GM23338 (cell line): Measurements from ENCODE around the gene ZNF222. TPM values are rescaled to one million over a fixed set of nuclear protein-coding genes. Genes with fewer than 3 reads are reported as not detected.
A peak's percentile ranks its signal among the peaks of the same experiment; 100 is the strongest.

Source experiments
- ATAC-seq: fragments of 200-7000 bp; cut with Tn5 transposase; 3 replicates; pipeline ENCODE4 v1.9.1; 2020
- DNase-seq: peaks from one replicate; pipeline ENCODE4 v3.0.0-alpha.2; 2015; ENCODE audit warnings: low spot score
- H2AFZ ChIP-seq: fragments of 200-600 bp; sonication (generic); 2 replicates; pipeline ENCODE4 v1.8.0; 2016; ENCODE audit warnings: antibody characterized with exemption, mild to moderate bottlenecking, moderate library complexity
- H3F3A ChIP-seq: fragments of 200-600 bp; sonication (generic); replicated peaks from 2 replicates; pipeline ENCODE4 v1.8.0; 2017; ENCODE audit warnings: antibody characterized with exemption, mixed run types, low read depth
- H3K27ac ChIP-seq: fragments of 200-600 bp; sonication (generic); 2 replicates; pipeline ENCODE4 v1.6.1; 2016; ENCODE audit warnings: low read depth
- H3K27me3 ChIP-seq: fragments of 200-600 bp; sonication (generic); 2 replicates; pipeline ENCODE4 v1.8.0; 2016; ENCODE audit warnings: mild to moderate bottlenecking, mixed run types, moderate library complexity; ENCODE audit not compliant: insufficient read depth
- H3K36me3 ChIP-seq: fragments of 200-600 bp; sonication (generic); 2 replicates; pipeline ENCODE4 v1.8.0; 2016; ENCODE audit warnings: mild to moderate bottlenecking; ENCODE audit not compliant: insufficient read depth
- H3K4me1 ChIP-seq: fragments of 200-600 bp; sonication (generic); 2 replicates; pipeline ENCODE4 v1.8.0; 2016; ENCODE audit warnings: mild to moderate bottlenecking, moderate library complexity; ENCODE audit not compliant: insufficient read depth
- H3K4me2 ChIP-seq: fragments of 200-600 bp; sonication (generic); 2 replicates; pipeline ENCODE4 v1.7.1; 2017; ENCODE audit warnings: mixed run types
- H3K4me3 ChIP-seq: fragments of 200-600 bp; sonication (generic); 2 replicates; pipeline ENCODE4 v1.6.1; 2016; ENCODE audit warnings: mixed run types
- H3K79me2 ChIP-seq: fragments of 200-600 bp; sonication (generic); replicated peaks from 2 replicates; pipeline ENCODE4 v1.8.0; 2017; ENCODE audit warnings: mild to moderate bottlenecking; ENCODE audit not compliant: insufficient read depth
- H3K9me2 ChIP-seq: fragments of 200-600 bp; sonication (generic); 2 replicates; pipeline ENCODE4 v1.8.0; 2017; ENCODE audit not compliant: insufficient read depth
- H4K20me1 ChIP-seq: fragments of 200-600 bp; sonication (generic); replicated peaks from 2 replicates; pipeline ENCODE4 v1.8.0; 2017; ENCODE audit warnings: mild to moderate bottlenecking; ENCODE audit not compliant: insufficient read depth
- H3K27ac Mint-ChIP-seq: 2 replicates; pipeline ENCODE4 v1.8.0; 2020; ENCODE audit warnings: inconsistent platforms, mild to moderate bottlenecking, moderate library complexity, mixed read lengths
- H3K27me3 Mint-ChIP-seq: 3 replicates; pipeline ENCODE4 v1.8.0; 2022; ENCODE audit warnings: low read depth, mild to moderate bottlenecking, moderate library complexity, mixed read lengths, inconsistent platforms; ENCODE audit not compliant: insufficient read depth, poor library complexity
- H3K36me3 Mint-ChIP-seq: 3 replicates; pipeline ENCODE4 v1.8.0; 2021; ENCODE audit warnings: low read depth, mild to moderate bottlenecking, inconsistent platforms, moderate library complexity, mixed read lengths
- H3K4me1 Mint-ChIP-seq: 3 replicates; pipeline ENCODE4 v1.8.0; 2020; ENCODE audit warnings: mild to moderate bottlenecking, inconsistent platforms, mixed read lengths
- H3K4me3 Mint-ChIP-seq: 3 replicates; pipeline ENCODE4 v1.8.0; 2021; ENCODE audit warnings: moderate library complexity, mild to moderate bottlenecking, inconsistent platforms, mixed read lengths
- H3K9me3 Mint-ChIP-seq: 3 replicates; pipeline ENCODE4 v1.8.0; 2020; ENCODE audit warnings: moderate library complexity, mild to moderate bottlenecking, inconsistent platforms, mixed read lengths
- EZH2 ChIP-seq: fragments of 200-600 bp; sonication (generic); IDR thresholded peaks from one replicate; pipeline ENCODE4 v1.8.0; 2017; ENCODE audit warnings: antibody characterized with exemption, mild to moderate bottlenecking, low read depth; ENCODE audit not compliant: unreplicated experiment
- EZH2phosphoT487 ChIP-seq: fragments of 200-600 bp; sonication (generic); IDR thresholded peaks from one replicate; pipeline ENCODE4 v1.8.1; 2018; ENCODE audit warnings: antibody characterized with exemption; ENCODE audit not compliant: unreplicated experiment
- NANOG ChIP-seq: IDR thresholded peaks from 2 replicates; pipeline ENCODE4 v1.6.1; 2016; ENCODE audit warnings: antibody characterized with exemption, borderline replicate concordance
- POLR2AphosphoS5 ChIP-seq: IDR thresholded peaks from 2 replicates; pipeline ENCODE4 v1.6.1; 2016; ENCODE audit warnings: antibody characterized with exemption, low read depth
- ZNF462 ChIP-seq: fragments of 250-450 bp; sonication (Bioruptor Pico); IDR thresholded peaks from 2 replicates; pipeline ENCODE4 v1.5.0; 2020; ENCODE audit warnings: mild to moderate bottlenecking, moderate library complexity
- polyA plus RNA-seq: library from polyadenylated mRNA; unstranded; fragments of >200 nt; fragmentation: Nextera tagmentation; extraction: Ambion mirVana; gene quantifications from 2 replicates; pipeline ENCODE4 v1.2.1, GENCODE V29; 2016
- total RNA-seq: library from RNA; depleted of rRNA; stranded (reverse); fragments of >200 nt; shearing (Covaris generic); gene quantifications from 2 replicates; pipeline ENCODE4 v1.2.3, GENCODE V29; 2014
- TF ChIP-seq, protein P1 (sequence below), 2 experiments: fragments of 200-600 bp in 1 of 2; sonication (generic) in 1 of 2; conservative IDR thresholded peaks; 2 replicates each; pipeline versions ENCODE4 v1.5.1 to v1.6.1; 2016 to 2017; ENCODE audit warnings: antibody characterized with exemption in 2 of 2, low read depth in 2 of 2, mild to moderate bottlenecking in 2 of 2, moderate library complexity in 1 of 2

ZNF222 gene
- total and polyA plus RNA-seq, 2 experiments from 2014 or later = 2.3 to 2.6 TPM

GRCh38 chr19:44055870-44056269 is 30.7 kb downstream of the ZNF222 start:
- TF ChIP-seq ZNF462 = no peak
- no peak for TF ChIP-seq EZH2phosphoT487
- TF ChIP-seq, protein P1, sequence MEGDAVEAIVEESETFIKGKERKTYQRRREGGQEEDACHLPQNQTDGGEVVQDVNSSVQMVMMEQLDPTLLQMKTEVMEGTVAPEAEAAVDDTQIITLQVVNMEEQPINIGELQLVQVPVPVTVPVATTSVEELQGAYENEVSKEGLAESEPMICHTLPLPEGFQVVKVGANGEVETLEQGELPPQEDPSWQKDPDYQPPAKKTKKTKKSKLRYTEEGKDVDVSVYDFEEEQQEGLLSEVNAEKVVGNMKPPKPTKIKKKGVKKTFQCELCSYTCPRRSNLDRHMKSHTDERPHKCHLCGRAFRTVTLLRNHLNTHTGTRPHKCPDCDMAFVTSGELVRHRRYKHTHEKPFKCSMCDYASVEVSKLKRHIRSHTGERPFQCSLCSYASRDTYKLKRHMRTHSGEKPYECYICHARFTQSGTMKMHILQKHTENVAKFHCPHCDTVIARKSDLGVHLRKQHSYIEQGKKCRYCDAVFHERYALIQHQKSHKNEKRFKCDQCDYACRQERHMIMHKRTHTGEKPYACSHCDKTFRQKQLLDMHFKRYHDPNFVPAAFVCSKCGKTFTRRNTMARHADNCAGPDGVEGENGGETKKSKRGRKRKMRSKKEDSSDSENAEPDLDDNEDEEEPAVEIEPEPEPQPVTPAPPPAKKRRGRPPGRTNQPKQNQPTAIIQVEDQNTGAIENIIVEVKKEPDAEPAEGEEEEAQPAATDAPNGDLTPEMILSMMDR (conservative IDR thresholded peaks at IDR 0.05; ENCODE audit: low read depth in 2 of 2) = peak; percentile 37 to 65
- no peak for TF ChIP-seq POLR2AphosphoS5
- TF ChIP-seq NANOG = no peak
- TF ChIP-seq EZH2 = no peak
- Mint-ChIP-seq H3K9me3 (peaks cover 3% of the 10 kb centered on the region; the same call in 1 of the 3 replicates), H3K4me1 (peaks cover 1% of the 10 kb centered on the region; the same call in 2 of the 3 replicates), H3K27me3 (peaks cover 7% of the 10 kb centered on the region), H3K36me3 (peaks cover 43% of the 10 kb centered on the region), H3K4me3 (no peak overlapping the region), H3K27ac (no peak overlapping the region)
- no peak overlapping the region for H3K4me3 ChIP-seq
- no peak overlapping the region for H2AFZ ChIP-seq
- ATAC-seq (no peak), DNase-seq (peak; percentile 37)
- H3K27me3 ChIP-seq = no peaks in the 10 kb centered on the region
- H4K20me1 ChIP-seq = no peaks in the 10 kb centered on the region
- H3K9me2 ChIP-seq = no peaks in the 10 kb centered on the region
- no peaks in the 10 kb centered on the region for H3F3A ChIP-seq
- peaks cover 7% of the 10 kb centered on the region for H3K79me2 ChIP-seq
- no peak overlapping the region for H3K27ac ChIP-seq
- H3K36me3 ChIP-seq = peaks cover 9% of the 10 kb centered on the region; the same call in 1 of the 2 replicates
- H3K4me2 ChIP-seq = no peak overlapping the region
- no peaks in the 10 kb centered on the region for H3K4me1 ChIP-seq
